Measurements from ENCODE around the gene SARM1. TPM values are rescaled to one million over a fixed set of nuclear protein-coding genes. Genes with fewer than 3 reads are reported as not detected.

Gene SARM1
- total RNA-seq, 1 donor from 2014 or later, result 5.8 TPM

DNA sequence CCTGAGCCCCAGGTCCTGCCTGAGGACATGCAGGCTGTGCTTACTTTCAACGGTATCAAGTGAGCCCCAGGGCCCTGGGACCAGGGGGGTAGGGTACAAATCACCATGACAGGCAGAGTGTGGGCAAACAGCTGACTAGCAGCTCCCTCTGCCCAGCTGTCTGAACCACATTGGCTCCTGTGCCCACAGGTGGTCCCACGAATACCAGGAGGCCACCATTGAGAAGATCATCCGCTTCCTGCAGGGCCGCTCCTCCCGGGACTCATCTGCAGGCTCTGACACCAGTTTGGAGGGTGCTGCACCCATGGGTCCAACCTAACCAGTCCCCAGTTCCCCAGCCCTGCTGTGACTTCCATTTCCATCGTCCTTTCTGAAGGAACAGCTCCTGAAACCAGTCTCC is 24.5 kb downstream of the SARM1 start:
- Mint-ChIP-seq H3K4me3 (ENCODE audit: unreplicated experiment) (no peak overlapping the region), H3K36me3 (ENCODE audit: low read depth, unreplicated experiment) (peaks cover 9% of the 10 kb centered on the region), H3K9me3 (ENCODE audit: unreplicated experiment) (no peaks in the 10 kb centered on the region), H3K27ac (ENCODE audit: unreplicated experiment) (no peak overlapping the region), H3K4me1 (ENCODE audit: unreplicated experiment) (peaks cover 33% of the 10 kb centered on the region), H3K27me3 (ENCODE audit: unreplicated experiment) (peaks cover 12% of the 10 kb centered on the region)
- TF ChIP-seq CTCF (IDR thresholded peaks at IDR 0.05; ENCODE audit: unreplicated experiment), result no peak
- no peak for DNase-seq (ENCODE audit: low spot score)

GRCh38 chr17:28396635-28397239 is 25.2 kb downstream of the SARM1 start:
- H3K27me3 Mint-ChIP-seq (ENCODE audit: unreplicated experiment), result peaks cover 12% of the 10 kb centered on the region
- H3K4me3 Mint-ChIP-seq (ENCODE audit: unreplicated experiment), result no peak overlapping the region
- no peak for DNase-seq (ENCODE audit: low spot score)
- H3K36me3 Mint-ChIP-seq (ENCODE audit: low read depth, unreplicated experiment), result peaks cover 12% of the 10 kb centered on the region
- TF ChIP-seq CTCF (IDR thresholded peaks at IDR 0.05; ENCODE audit: unreplicated experiment), result no peak
- H3K4me1 Mint-ChIP-seq (ENCODE audit: unreplicated experiment), result peaks cover 39% of the 10 kb centered on the region
- no peaks in the 10 kb centered on the region for H3K9me3 Mint-ChIP-seq (ENCODE audit: unreplicated experiment)
- H3K27ac Mint-ChIP-seq (ENCODE audit: unreplicated experiment), result no peak overlapping the region

GRCh38 chr17:28397275-28397674 is 25.8 kb downstream of the SARM1 start:
- DNase-seq (ENCODE audit: low spot score), result no peak
- no peak for TF ChIP-seq CTCF (IDR thresholded peaks at IDR 0.05; ENCODE audit: unreplicated experiment)
- no peak overlapping the region for H3K27ac Mint-ChIP-seq (ENCODE audit: unreplicated experiment)
- peaks cover 12% of the 10 kb centered on the region for H3K27me3 Mint-ChIP-seq (ENCODE audit: unreplicated experiment)
- H3K4me3 Mint-ChIP-seq (ENCODE audit: unreplicated experiment), result no peak overlapping the region
- peaks cover 44% of the 10 kb centered on the region for H3K4me1 Mint-ChIP-seq (ENCODE audit: unreplicated experiment)
- H3K36me3 Mint-ChIP-seq (ENCODE audit: low read depth, unreplicated experiment), result peaks cover 12% of the 10 kb centered on the region
- H3K9me3 Mint-ChIP-seq (ENCODE audit: unreplicated experiment), result no peaks in the 10 kb centered on the region

DNA sequence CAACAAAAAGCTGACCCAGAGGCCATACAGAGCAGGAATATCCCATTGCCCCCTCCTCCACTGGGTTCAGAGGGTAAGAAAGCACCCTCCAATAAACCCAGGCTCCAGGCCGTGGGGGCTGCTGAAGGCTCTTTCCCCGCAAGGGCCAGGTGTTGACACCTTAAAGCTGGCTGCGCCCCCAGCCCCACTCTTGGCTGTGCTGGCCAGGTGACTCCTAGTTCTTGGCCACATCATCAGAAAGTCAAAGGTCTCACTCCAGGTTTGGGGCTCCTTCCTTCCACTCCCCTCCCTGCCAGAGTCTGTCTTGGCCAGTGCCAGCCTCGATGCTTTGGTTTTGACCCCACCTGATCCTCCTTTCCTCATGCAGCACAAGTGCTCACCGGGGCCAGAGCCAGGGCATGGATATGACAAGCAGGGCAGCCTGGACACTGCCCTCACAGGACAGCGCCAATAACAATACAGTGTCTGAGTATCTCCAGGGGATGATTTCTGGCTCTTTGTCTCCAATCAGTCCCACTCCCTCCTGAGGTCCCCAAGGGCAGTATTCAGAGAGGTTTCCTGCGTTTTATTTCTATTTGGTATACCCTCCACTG is 26.3 kb downstream of the SARM1 start:
- DNase-seq (ENCODE audit: low spot score), result no peak
- Mint-ChIP-seq H3K4me1 (ENCODE audit: unreplicated experiment) (peaks cover 49% of the 10 kb centered on the region), H3K27me3 (ENCODE audit: unreplicated experiment) (peaks cover 12% of the 10 kb centered on the region), H3K9me3 (ENCODE audit: unreplicated experiment) (no peaks in the 10 kb centered on the region), H3K4me3 (ENCODE audit: unreplicated experiment) (no peak overlapping the region), H3K36me3 (ENCODE audit: low read depth, unreplicated experiment) (peaks cover 12% of the 10 kb centered on the region), H3K27ac (ENCODE audit: unreplicated experiment) (peak overlapping the region; percentile 18)
- TF ChIP-seq CTCF (IDR thresholded peaks at IDR 0.05; ENCODE audit: unreplicated experiment), result no peak

- H3K27ac Mint-ChIP-seq (ENCODE audit: unreplicated experiment), result peak overlapping the region; percentile 18
- peak overlapping the region; percentile 31 for H3K4me3 Mint-ChIP-seq (ENCODE audit: unreplicated experiment)
- peaks cover 55% of the 10 kb centered on the region for H3K4me1 Mint-ChIP-seq (ENCODE audit: unreplicated experiment)
- peaks cover 12% of the 10 kb centered on the region for H3K36me3 Mint-ChIP-seq (ENCODE audit: low read depth, unreplicated experiment)
- no peak for TF ChIP-seq CTCF (IDR thresholded peaks at IDR 0.05; ENCODE audit: unreplicated experiment)
- H3K9me3 Mint-ChIP-seq (ENCODE audit: unreplicated experiment), result no peaks in the 10 kb centered on the region
- peaks cover 14% of the 10 kb centered on the region for H3K27me3 Mint-ChIP-seq (ENCODE audit: unreplicated experiment)
- DNase-seq (ENCODE audit: low spot score), result no peak
These were observed 26.9 kb downstream of the SARM1 start for GRCh38 chr17:28398280-28398981.
